HG02852 (cell line): ENCODE data around the gene CPB1.

ENCODE experiments used
- ATAC-seq: cut with Tn5 transposase; IDR thresholded peaks from one replicate; pipeline ENCODE4 v1.9.1; 2021; ENCODE audit warnings: mild to moderate bottlenecking, moderate library complexity; ENCODE audit not compliant: unreplicated experiment

CPB1 gene

GRCh38 chr3:148879256-148879655 is 51.6 kb downstream of the CPB1 start:
- no peak for ATAC-seq

GRCh38 chr3:148880681-148881080 is 53.1 kb downstream of the CPB1 start:
- ATAC-seq: no peak

GRCh38 chr3:148881286-148881685 is 53.7 kb downstream of the CPB1 start:
- ATAC-seq: no peak

- no peak for ATAC-seq
These were observed 54.7 kb downstream of the CPB1 start for GRCh38 chr3:148882288-148882687.

- no peak for ATAC-seq
These were observed 55.6 kb downstream of the CPB1 start for GRCh38 chr3:148883163-148883562.

GRCh38 chr3:148884261-148884660 is 56.6 kb downstream of the CPB1 start:
- ATAC-seq: no peak

- ATAC-seq: no peak
These were observed 62.2 kb downstream of the CPB1 start for GRCh38 chr3:148889828-148890227.

GRCh38 chr3:148896062-148896461 is 68.5 kb downstream of the CPB1 start:
- ATAC-seq: no peak

GRCh38 chr3:148901987-148902791 is 74.6 kb downstream of the CPB1 start:
- ATAC-seq: no peak

- no peak for ATAC-seq
These were observed 75.4 kb downstream of the CPB1 start for GRCh38 chr3:148903022-148903442.

GRCh38 chr3:148903941-148904340 is 76.3 kb downstream of the CPB1 start:
- no peak for ATAC-seq

GRCh38 chr3:148906667-148907066 is 79.1 kb downstream of the CPB1 start:
- ATAC-seq: no peak
